Tongue (tissue), 2 donors: ENCODE data around the gene TMEM123. TPM values are rescaled to one million over a fixed set of nuclear protein-coding genes. Genes with fewer than 3 reads are reported as not detected.
"Not testable (repeated sequence)": the region's sequence is repeated elsewhere in the genome, so short reads cannot be mapped to it uniquely, and the experiment has no call there.

ENCODE experiments used
- DNase-seq: peaks from one replicate; pipeline ENCODE4 v3.0.0-alpha.2; 2015
- total RNA-seq: library from RNA; depleted of rRNA; stranded (reverse); fragments of >200 nt; gene quantifications from one replicate; pipeline ENCODE4 v1.2.3, GENCODE V29; 2014

TMEM123 gene
- total RNA-seq, 1 donor from 2014 or later: 156 TPM

GRCh38 chr11:102448869-102449224 lies 3.7 kb downstream of the TMEM123 start:
- no peak for DNase-seq

GRCh38 chr11:102447941-102448868 lies 4.4 kb downstream of the TMEM123 start:
- no peak for DNase-seq

- no peak for DNase-seq
Observed at GRCh38 chr11:102447193-102447592, 5.4 kb downstream of the TMEM123 start.

GRCh38 chr11:102446606-102447005 lies 6.0 kb downstream of the TMEM123 start:
- no peak for DNase-seq

- DNase-seq: not testable (repeated sequence)
Observed at GRCh38 chr11:102444693-102445092, 7.9 kb downstream of the TMEM123 start.

GRCh38 chr11:102444142-102444541 lies 8.4 kb downstream of the TMEM123 start:
- DNase-seq: not testable (repeated sequence)

- DNase-seq: not testable (repeated sequence)
Observed at GRCh38 chr11:102439063-102439363, 13.6 kb downstream of the TMEM123 start.

- DNase-seq: no peak
Observed at GRCh38 chr11:102438311-102439062, 14.1 kb downstream of the TMEM123 start.

- DNase-seq: no peak
Observed at GRCh38 chr11:102437727-102438126, 14.8 kb downstream of the TMEM123 start.

- DNase-seq: no peak
Observed at GRCh38 chr11:102436976-102437375, 15.6 kb downstream of the TMEM123 start.

- no peak for DNase-seq
Observed at GRCh38 chr11:102436561-102436960, 16.0 kb downstream of the TMEM123 start.

- DNase-seq: no peak
Observed at GRCh38 chr11:102435688-102436087, 16.9 kb downstream of the TMEM123 start.

- not testable (repeated sequence) for DNase-seq
Observed at GRCh38 chr11:102433571-102433970, 19.0 kb downstream of the TMEM123 start.

- not testable (repeated sequence) for DNase-seq
Observed at GRCh38 chr11:102432560-102432959, 20.0 kb downstream of the TMEM123 start.

GRCh38 chr11:102431404-102431803 lies 21.2 kb downstream of the TMEM123 start:
- no peak for DNase-seq

GRCh38 chr11:102430158-102430836 lies 22.3 kb downstream of the TMEM123 start:
- DNase-seq: no peak

GRCh38 chr11:102429691-102430090 lies 22.9 kb downstream of the TMEM123 start:
- no peak for DNase-seq

- DNase-seq: no peak
Observed at GRCh38 chr11:102429226-102429625, 23.3 kb downstream of the TMEM123 start.

- DNase-seq: no peak
Observed at GRCh38 chr11:102428696-102429095, 23.9 kb downstream of the TMEM123 start.

GRCh38 chr11:102427068-102427467 lies 25.5 kb downstream of the TMEM123 start:
- DNase-seq: no peak

GRCh38 chr11:102426570-102426969 lies 26.0 kb downstream of the TMEM123 start:
- no peak for DNase-seq

GRCh38 chr11:102426000-102426399 lies 26.6 kb downstream of the TMEM123 start:
- no peak for DNase-seq

GRCh38 chr11:102423936-102424335 lies 28.6 kb downstream of the TMEM123 start:
- no peak for DNase-seq
